HEK293 (cell line): Measurements from ENCODE around the gene CORO2B.

Experiments used
- CTCF ChIA-PET: fragments of 350-600 bp; formaldehyde crosslinking; extraction: SDS; loops from one replicate; lab custom pipeline; 2021; ENCODE audit warnings: antibody characterized with exemption; lab: Yijun Ruan, JAX
- POLR2A ChIA-PET: fragments of 300-600 bp; formaldehyde crosslinking; extraction: SDS; loops from one replicate; lab custom pipeline; 2020; ENCODE audit warnings: antibody characterized with exemption, inconsistent platforms; lab: Yijun Ruan, JAX
- H3K27ac ChIP-seq: fragments of 200-500 bp; sonication (Bioruptor generic); 2 replicates; pipeline ENCODE4 v1.5.1; 2014; ENCODE audit warnings: low read depth, low read length, control low read depth, inconsistent platforms; ENCODE audit errors: extremely low read depth
- H3K36me3 ChIP-seq, 2 experiments: fragments of 200-500 bp in 1 of 2; sonication (Bioruptor generic) in 1 of 2; 1 replicate in 1 of 2; 2 replicates in 1 of 2; pipeline ENCODE4 v1.5.1; 2014 to 2017; ENCODE audit warnings: inconsistent platforms in 2 of 2, low read length in 2 of 2; ENCODE audit not compliant: control insufficient read depth in 2 of 2, insufficient read depth in 1 of 2
- H3K4me1 ChIP-seq: fragments of 200-500 bp; sonication (Bioruptor generic); 2 replicates; pipeline ENCODE4 v1.5.1; 2014; ENCODE audit warnings: mild to moderate bottlenecking, low read length, inconsistent platforms; ENCODE audit not compliant: control insufficient read depth, insufficient read depth
- H3K4me3 ChIP-seq: 2 replicates; pipeline ENCODE4 v1.5.1; 2011; ENCODE audit warnings: low read depth, mild to moderate bottlenecking, control low read depth, low read length, moderate library complexity
- H3K9me3 ChIP-seq: fragments of 200-500 bp; sonication (Bioruptor generic); 2 replicates; pipeline ENCODE4 v1.5.1; 2014; ENCODE audit warnings: low read depth, low read length, inconsistent platforms; ENCODE audit not compliant: control insufficient read depth, insufficient read depth
- PRDM2 ChIP-seq: fragments of 450-650 bp; formaldehyde crosslinking; IDR thresholded peaks from 2 replicates; pipeline ENCODE4 v1.5.1; 2016; ENCODE audit warnings: missing biosample characterization, missing genetic modification characterization, borderline replicate concordance
- ZBTB49 ChIP-seq: fragments of 450-650 bp; formaldehyde crosslinking; IDR thresholded peaks from 2 replicates; pipeline ENCODE4 v1.5.1; 2016; ENCODE audit warnings: missing biosample characterization, missing genetic modification characterization, low read depth
- ZFP69B ChIP-seq: fragments of 450-650 bp; formaldehyde crosslinking; IDR thresholded peaks from 2 replicates; pipeline ENCODE4 v1.5.1; 2016; ENCODE audit warnings: missing biosample characterization, missing genetic modification characterization
- ZNF174 ChIP-seq: fragments of 450-650 bp; formaldehyde crosslinking; IDR thresholded peaks from 2 replicates; pipeline ENCODE4 v1.5.0; 2017; ENCODE audit warnings: missing biosample characterization, mild to moderate bottlenecking, missing genetic modification characterization
- ZNF19 ChIP-seq: fragments of 450-650 bp; formaldehyde crosslinking; IDR thresholded peaks from 2 replicates; pipeline ENCODE4; 2016; ENCODE audit warnings: missing biosample characterization, missing genetic modification characterization, low read depth
- ZNF292 ChIP-seq: fragments of 450-650 bp; formaldehyde crosslinking; IDR thresholded peaks from 2 replicates; pipeline ENCODE4 v1.5.1; 2016; ENCODE audit warnings: low read depth, missing biosample characterization, missing genetic modification characterization, borderline replicate concordance
- ZNF449 ChIP-seq: fragments of 450-650 bp; formaldehyde crosslinking; IDR thresholded peaks from 2 replicates; pipeline ENCODE4 v1.5.1; 2017; ENCODE audit warnings: missing biosample characterization, mild to moderate bottlenecking, missing genetic modification characterization, moderate library complexity
- ZNF629 ChIP-seq: fragments of 450-650 bp; formaldehyde crosslinking; IDR thresholded peaks from 2 replicates; pipeline ENCODE4 v1.5.1; 2017; ENCODE audit warnings: missing biosample characterization, missing genetic modification characterization
- ZNF792 ChIP-seq: fragments of 450-650 bp; formaldehyde crosslinking; IDR thresholded peaks from 2 replicates; pipeline ENCODE4 v1.5.1; 2016; ENCODE audit warnings: missing biosample characterization, missing genetic modification characterization
- ZSCAN23 ChIP-seq: fragments of 450-650 bp; formaldehyde crosslinking; IDR thresholded peaks from 2 replicates; pipeline ENCODE4 v1.5.1; 2016; ENCODE audit warnings: missing biosample characterization, missing genetic modification characterization
- ZXDB ChIP-seq: fragments of 450-650 bp; formaldehyde crosslinking; IDR thresholded peaks from 2 replicates; pipeline ENCODE4 v1.5.1; 2016; ENCODE audit warnings: missing biosample characterization, missing genetic modification characterization
- TF ChIP-seq, protein P1 (sequence below): fragments of 450-650 bp; formaldehyde crosslinking; IDR thresholded peaks from 2 replicates; pipeline ENCODE4 v1.5.1; 2016; ENCODE audit warnings: missing biosample characterization, missing genetic modification characterization
- TF ChIP-seq, protein P2 (sequence below): fragments of 450-650 bp; formaldehyde crosslinking; IDR thresholded peaks from 2 replicates; pipeline ENCODE4 v1.5.1; 2016; ENCODE audit warnings: missing biosample characterization, missing genetic modification characterization

CORO2B gene

GRCh38 chr15:68774521-68775235, 195.9 kb downstream of the CORO2B start:
- Histone ChIP-seq H3K9me3 (no peaks in the 10 kb centered on the region), H3K36me3 (peaks cover 15 to 24% of the 10 kb centered on the region in 2 experiments), H3K4me3 (no peak overlapping the region), H3K4me1 (no peaks in the 10 kb centered on the region), H3K27ac (no peak overlapping the region)
- TF ChIP-seq ZFP69B (tag by site-specific recombination): no peak
- ChIA-PET CTCF (interaction anchor here (0.6 to 1.3 kb wide), 3 partner anchors 12 to 106 kb away, joined by 3 to 4 read pairs (median 3); no protein-coding TSS in a partner anchor), POLR2A (no interaction called here)

GRCh38 chr15:68775236-68775577, 196.4 kb downstream of the CORO2B start:
- H3K27ac ChIP-seq: no peak overlapping the region
- TF ChIP-seq ZBTB49 (tag by site-specific recombination) (no peak), ZNF174 (tag by site-specific recombination) (no peak), ZNF629 (tag by site-specific recombination) (no peak), ZNF792 (tag by site-specific recombination) (no peak), PRDM2 (tag by site-specific recombination) (no peak), ZNF292 (tag by site-specific recombination) (no peak), ZNF19 (tag by site-specific recombination) (no peak), ZXDB (tag by site-specific recombination) (no peak), ZSCAN23 (no peak), ZNF449 (tag by site-specific recombination) (no peak)
- TF ChIP-seq, protein P1, sequence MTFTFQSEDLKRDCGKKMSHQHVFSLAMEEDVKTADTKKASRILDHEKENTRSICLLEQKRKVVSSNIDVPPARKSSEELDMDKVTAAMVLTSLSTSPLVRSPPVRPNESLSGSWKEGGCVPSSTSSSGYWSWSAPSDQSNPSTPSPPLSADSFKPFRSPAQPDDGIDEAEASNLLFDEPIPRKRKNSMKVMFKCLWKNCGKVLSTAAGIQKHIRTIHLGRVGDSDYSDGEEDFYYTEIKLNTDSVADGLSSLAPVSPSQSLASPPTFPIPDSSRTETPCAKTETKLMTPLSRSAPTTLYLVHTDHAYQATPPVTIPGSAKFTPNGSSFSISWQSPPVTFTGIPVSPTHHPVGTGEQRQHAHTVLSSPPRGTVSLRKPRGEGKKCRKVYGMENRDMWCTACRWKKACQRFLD (tag by site-specific recombination): no peak
- TF ChIP-seq, protein P2, sequence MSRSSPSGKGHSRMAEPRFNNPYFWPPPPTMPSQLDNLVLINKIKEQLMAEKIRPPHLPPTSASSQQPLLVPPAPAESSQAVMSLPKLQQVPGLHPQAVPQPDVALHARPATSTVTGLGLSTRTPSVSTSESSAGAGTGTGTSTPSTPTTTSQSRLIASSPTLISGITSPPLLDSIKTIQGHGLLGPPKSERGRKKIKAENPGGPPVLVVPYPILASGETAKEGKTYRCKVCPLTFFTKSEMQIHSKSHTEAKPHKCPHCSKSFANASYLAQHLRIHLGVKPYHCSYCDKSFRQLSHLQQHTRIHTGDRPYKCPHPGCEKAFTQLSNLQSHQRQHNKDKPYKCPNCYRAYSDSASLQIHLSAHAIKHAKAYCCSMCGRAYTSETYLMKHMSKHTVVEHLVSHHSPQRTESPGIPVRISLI: no peak
- no peaks in the 10 kb centered on the region for H3K4me1 ChIP-seq
- POLR2A ChIA-PET: no interaction called here
- H3K9me3 ChIP-seq: no peaks in the 10 kb centered on the region
- peaks cover 18 to 27% of the 10 kb centered on the region in 2 experiments for H3K36me3 ChIP-seq
- CTCF ChIA-PET: interaction anchor here (0.7 to 1.3 kb wide), 2 partner anchors 13 to 101 kb away, joined by 3 to 4 read pairs; no protein-coding TSS in a partner anchor
- H3K4me3 ChIP-seq: no peak overlapping the region
